SU-DHL-6 (cell line): ENCODE measurements around the gene HIF3A.

Experiments used
- EZH2phosphoT487 ChIP-seq: fragments of 200-600 bp; sonication (generic), shearing (Covaris generic); conservative IDR thresholded peaks from 2 replicates; pipeline ENCODE4 v1.6.1; 2018; ENCODE audit warnings: mild to moderate bottlenecking, antibody characterized with exemption, low read length, moderate library complexity, mixed read lengths
- TF ChIP-seq, protein P1 (sequence below): fragments of 200-600 bp; sonication (generic); IDR thresholded peaks from one replicate; pipeline ENCODE4 v1.5.1; 2017; ENCODE audit warnings: antibody characterized with exemption, mild to moderate bottlenecking, low read length, moderate library complexity; ENCODE audit not compliant: insufficient read depth, poor library complexity, severe bottlenecking

GRCh38 chr19:46254776-46255175 is 42.1 kb upstream of the HIF3A start:
- TF ChIP-seq, protein P1, sequence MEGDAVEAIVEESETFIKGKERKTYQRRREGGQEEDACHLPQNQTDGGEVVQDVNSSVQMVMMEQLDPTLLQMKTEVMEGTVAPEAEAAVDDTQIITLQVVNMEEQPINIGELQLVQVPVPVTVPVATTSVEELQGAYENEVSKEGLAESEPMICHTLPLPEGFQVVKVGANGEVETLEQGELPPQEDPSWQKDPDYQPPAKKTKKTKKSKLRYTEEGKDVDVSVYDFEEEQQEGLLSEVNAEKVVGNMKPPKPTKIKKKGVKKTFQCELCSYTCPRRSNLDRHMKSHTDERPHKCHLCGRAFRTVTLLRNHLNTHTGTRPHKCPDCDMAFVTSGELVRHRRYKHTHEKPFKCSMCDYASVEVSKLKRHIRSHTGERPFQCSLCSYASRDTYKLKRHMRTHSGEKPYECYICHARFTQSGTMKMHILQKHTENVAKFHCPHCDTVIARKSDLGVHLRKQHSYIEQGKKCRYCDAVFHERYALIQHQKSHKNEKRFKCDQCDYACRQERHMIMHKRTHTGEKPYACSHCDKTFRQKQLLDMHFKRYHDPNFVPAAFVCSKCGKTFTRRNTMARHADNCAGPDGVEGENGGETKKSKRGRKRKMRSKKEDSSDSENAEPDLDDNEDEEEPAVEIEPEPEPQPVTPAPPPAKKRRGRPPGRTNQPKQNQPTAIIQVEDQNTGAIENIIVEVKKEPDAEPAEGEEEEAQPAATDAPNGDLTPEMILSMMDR = no peak
- no peak for TF ChIP-seq EZH2phosphoT487
